Activated T-cell treated with anti-CD3 and anti-CD28 coated beads, Interleukin-2, amount 50 U/mL, for 24 hours (primary cell): ENCODE results near the gene FIBCD1.

ENCODE experiments used
- DNase-seq: peaks from one replicate; pipeline ENCODE4 v3.0.0-alpha.2; 2020
- H3K27ac Mint-ChIP-seq: 2 replicates; pipeline ENCODE4 v1.8.0; 2020; ENCODE audit warnings: mild to moderate bottlenecking, mixed read lengths
- H3K27me3 Mint-ChIP-seq: 2 replicates; pipeline ENCODE4 v1.8.0; 2020; ENCODE audit warnings: mixed read lengths
- H3K36me3 Mint-ChIP-seq: 2 replicates; pipeline ENCODE4 v1.8.0; 2020; ENCODE audit warnings: low read depth, mixed read lengths
- H3K4me1 Mint-ChIP-seq: 2 replicates; pipeline ENCODE4 v1.8.0; 2020; ENCODE audit warnings: low read depth, mixed read lengths
- H3K4me3 Mint-ChIP-seq: 2 replicates; pipeline ENCODE4 v1.8.0; 2020; ENCODE audit warnings: mild to moderate bottlenecking, moderate library complexity, mixed read lengths
- H3K9me3 Mint-ChIP-seq: 2 replicates; pipeline ENCODE4 v1.8.0; 2020; ENCODE audit warnings: mixed read lengths

Gene FIBCD1

DNA sequence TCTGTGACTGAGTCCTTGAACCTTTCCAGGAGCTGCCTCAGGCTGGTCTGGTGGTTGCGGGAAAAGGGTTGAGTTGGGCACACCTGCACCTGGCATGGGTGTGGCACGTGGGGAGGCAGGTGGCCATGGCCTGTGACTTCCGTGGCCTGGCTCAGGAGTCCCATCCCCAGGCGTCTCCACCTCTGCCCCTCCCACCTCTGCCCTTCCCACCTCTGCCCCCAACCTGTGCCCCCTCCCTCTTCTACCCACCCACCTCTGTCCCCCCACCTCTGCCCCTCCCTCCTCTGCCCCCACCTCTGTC, 40.5 kb downstream of the FIBCD1 start:
- H3K27me3 Mint-ChIP-seq: peaks cover 5% of the 10 kb centered on the region
- H3K27ac Mint-ChIP-seq: no peak overlapping the region
- no peak for DNase-seq
- no peaks in the 10 kb centered on the region for H3K9me3 Mint-ChIP-seq
- H3K36me3 Mint-ChIP-seq: peaks cover 2% of the 10 kb centered on the region
- H3K4me3 Mint-ChIP-seq: no peak overlapping the region
- no peaks in the 10 kb centered on the region for H3K4me1 Mint-ChIP-seq

DNA sequence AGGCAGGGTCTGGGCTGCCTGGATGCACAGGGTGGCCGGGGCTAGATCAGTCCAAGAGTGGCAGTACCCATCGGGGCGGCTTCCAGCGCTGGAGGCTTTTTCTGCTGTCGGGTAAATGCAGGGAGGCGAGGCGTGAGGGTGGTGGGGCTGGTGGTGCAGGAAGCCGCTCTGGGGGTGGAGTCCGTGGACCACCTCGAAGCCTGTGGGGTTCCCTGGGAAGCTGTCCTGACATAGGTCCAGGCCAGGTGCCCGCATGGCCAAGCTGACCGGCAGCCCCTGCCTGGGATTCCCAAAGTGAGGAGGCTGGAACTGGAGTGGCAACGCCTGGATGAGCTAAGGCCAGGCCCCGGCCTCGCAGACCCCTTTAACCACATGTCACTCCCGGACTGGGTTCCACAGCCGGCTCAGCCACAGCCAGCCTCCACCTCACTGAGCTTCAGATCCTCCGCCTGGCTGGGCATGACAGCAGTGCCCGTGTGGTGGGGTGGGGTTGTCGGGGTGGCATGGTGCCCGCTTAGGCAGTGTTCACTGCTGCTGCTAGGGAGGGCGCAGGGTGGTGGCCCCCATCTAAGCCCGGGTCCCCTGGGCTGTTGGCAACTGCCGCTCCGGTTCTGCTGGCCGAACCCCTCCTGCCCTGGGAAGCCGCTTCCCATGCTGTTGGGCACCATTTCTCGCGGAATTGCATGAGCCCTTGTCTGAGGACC, 41.0 kb downstream of the FIBCD1 start:
- Mint-ChIP-seq H3K9me3 (no peaks in the 10 kb centered on the region), H3K27ac (no peak overlapping the region), H3K4me1 (no peaks in the 10 kb centered on the region), H3K4me3 (no peak overlapping the region), H3K27me3 (peaks cover 5% of the 10 kb centered on the region), H3K36me3 (peaks cover 4% of the 10 kb centered on the region)
- no peak for DNase-seq

DNA sequence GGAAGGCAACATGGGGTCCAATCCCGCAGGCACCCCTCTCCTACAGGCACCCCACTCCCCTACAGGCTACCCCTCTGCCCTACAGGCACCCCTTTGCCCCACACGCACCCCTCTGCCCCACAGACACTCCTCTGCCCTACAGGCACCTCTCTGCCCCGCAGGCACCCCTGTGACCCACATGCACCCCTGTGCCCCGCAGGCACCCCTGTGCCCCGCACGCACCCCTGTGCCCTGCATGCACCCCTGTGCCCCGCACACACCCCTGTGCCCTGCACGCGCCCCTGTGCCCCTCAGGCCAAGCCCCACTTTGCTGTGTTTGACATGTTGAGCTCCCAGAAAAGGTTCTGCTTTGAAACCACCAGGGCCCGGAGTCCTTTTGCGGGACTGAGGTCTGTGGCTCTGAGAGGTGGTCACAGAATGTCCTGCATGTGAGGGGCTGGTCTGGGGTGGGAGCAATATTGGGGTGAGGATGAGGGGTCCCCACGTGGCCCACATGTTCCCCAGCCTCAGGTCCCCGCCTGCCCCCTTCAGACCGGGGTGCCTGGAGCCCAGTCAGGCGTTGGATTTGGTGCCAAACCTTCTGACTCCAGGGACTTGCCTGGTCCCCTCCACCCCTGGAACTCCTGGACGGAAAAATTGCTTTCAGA, 41.8 kb downstream of the FIBCD1 start:
- Mint-ChIP-seq H3K27ac (no peak overlapping the region), H3K27me3 (peaks cover 5% of the 10 kb centered on the region), H3K36me3 (peaks cover 8% of the 10 kb centered on the region), H3K4me3 (no peak overlapping the region), H3K9me3 (no peaks in the 10 kb centered on the region), H3K4me1 (no peaks in the 10 kb centered on the region)
- DNase-seq: no peak

DNA sequence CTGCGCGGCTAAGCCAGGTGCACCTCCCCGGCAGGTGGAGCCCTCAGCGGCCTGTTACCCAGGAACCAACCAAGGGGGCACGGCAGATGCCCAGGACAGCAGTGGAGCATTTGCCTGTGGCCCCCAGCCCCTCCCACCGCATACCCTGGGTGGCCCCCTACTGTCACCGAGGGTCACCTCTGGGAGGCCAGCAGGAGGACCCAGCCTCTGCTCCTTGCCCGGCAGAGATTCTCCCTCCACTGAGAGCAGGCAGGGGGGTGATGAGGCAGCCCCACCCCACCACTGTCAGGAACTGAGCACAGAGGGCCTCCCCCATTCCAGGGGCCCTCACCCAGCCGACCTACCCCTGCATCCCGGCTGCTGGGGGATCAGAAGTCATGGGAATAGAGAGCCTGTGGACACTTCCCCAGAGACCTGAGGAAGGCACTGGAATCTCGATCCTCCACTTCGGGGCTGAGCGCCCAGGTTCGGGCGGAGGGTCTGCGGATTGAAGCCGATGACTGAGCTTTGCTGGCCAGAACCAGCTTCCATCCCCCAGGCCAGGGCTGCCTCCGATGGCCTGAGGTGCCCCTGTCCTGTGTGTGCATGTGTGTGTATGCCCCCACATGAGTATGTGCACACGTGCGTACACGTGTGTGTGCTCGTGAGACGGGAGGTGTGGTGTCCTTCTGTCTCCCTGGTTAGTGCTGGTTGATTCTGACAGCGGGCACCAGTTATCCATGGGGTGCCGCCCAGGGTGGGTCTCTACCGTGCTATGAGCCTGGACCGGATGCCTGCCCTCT, 42.6 kb downstream of the FIBCD1 start, which contains the start of gene QRFP:
Gene QRFP (minus strand): TSS at position 580 of the 782 bp plus-strand sequence. CDS start 2,974 bp downstream, outside the sequence.
- H3K4me1 Mint-ChIP-seq: no peaks in the 10 kb centered on the region
- H3K27ac Mint-ChIP-seq: no peak within 1 kb of the TSS
- DNase-seq: no peak
- H3K4me3 Mint-ChIP-seq: no peak within 1 kb of the TSS
- H3K36me3 Mint-ChIP-seq: peaks cover 12% of the 10 kb centered on the region
- H3K9me3 Mint-ChIP-seq: no peaks in the 10 kb centered on the region
- H3K27me3 Mint-ChIP-seq: peaks cover 5% of the 10 kb centered on the region

DNA sequence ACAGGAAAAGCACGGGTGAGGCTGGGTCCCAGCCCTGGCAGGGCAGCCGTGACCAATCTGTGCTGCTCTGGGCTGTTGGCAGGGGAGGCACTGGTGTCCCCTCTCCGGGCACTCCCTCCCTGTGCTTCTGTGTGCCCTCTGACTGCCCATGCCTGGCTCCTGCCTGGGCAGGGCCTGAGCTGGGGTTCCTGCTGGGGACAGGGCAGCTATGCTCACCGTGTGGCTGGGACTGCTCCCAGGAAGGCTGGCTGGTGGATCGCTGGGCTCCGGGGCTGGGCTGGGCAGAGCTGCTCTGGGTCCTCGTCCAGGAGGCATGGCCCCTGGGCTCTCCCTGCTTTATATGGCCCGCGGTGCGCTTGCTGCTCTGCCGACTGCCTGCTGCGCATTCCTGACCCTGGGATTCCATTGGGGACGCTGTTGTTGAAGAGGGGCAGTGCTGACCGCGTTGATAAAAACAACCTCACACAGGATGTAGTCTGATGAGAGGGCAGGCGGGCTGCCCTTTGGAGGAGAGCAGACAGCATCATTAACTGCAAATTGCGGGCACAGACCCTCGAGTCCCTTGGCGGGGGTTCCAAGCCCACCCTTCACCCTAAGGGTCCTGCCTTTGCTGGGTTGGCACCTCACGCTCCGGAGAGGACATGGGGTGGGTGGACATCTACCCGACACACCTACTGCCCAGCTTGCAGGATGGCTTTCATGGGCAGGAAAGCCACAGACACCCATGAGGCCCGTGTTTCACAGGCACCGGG, 43.4 kb downstream of the FIBCD1 start:
- H3K4me1 Mint-ChIP-seq: no peaks in the 10 kb centered on the region
- no peaks in the 10 kb centered on the region for H3K9me3 Mint-ChIP-seq
- no peak for DNase-seq
- peaks cover 16% of the 10 kb centered on the region for H3K36me3 Mint-ChIP-seq
- H3K27ac Mint-ChIP-seq: no peak overlapping the region
- no peak overlapping the region for H3K4me3 Mint-ChIP-seq
- peaks cover 2% of the 10 kb centered on the region for H3K27me3 Mint-ChIP-seq

DNA sequence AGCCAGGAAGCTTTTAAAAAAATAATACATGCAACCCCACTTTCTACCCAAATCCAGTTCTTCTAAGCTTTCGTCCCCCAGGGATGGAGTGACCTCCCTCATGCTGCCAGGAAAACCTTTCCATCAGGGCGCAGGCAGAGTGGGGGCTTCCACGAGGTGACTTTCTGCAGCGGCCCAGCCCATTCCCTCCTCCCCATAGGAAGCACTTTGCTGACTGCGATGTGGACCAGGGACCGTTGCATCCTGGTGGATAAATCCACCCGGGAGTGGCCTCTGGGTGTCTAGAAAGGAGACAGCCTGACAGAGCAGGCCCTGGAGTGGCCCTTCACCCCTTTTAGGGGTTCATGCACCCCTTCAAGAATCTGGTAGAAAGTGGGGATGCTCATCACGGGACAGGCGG, 44.0 kb downstream of the FIBCD1 start:
- H3K9me3 Mint-ChIP-seq: no peaks in the 10 kb centered on the region
- no peaks in the 10 kb centered on the region for H3K4me1 Mint-ChIP-seq
- no peak overlapping the region for H3K4me3 Mint-ChIP-seq
- no peak for DNase-seq
- H3K36me3 Mint-ChIP-seq: peaks cover 16% of the 10 kb centered on the region
- H3K27ac Mint-ChIP-seq: no peak overlapping the region
- H3K27me3 Mint-ChIP-seq: no peaks in the 10 kb centered on the region

DNA sequence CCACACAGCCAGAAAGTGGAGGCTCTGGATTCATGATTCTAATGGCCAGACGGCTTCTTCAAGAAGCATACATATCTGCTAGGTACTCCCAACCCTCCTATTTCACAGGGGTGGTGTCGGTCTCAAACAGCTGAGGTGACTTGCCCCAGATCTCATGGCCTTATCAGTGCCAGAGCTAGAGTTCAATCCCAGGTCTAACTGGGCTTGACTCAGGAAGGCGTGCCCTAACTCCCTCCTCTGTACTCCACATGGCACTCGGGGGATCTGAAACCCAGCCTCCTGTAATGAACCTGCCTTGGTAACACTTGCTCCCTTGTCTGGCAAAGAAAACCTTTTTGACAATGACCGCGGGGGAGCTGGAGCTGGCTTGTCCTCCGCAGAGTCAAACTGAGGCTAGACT, 44.5 kb downstream of the FIBCD1 start:
- Mint-ChIP-seq H3K9me3 (no peaks in the 10 kb centered on the region), H3K4me1 (no peaks in the 10 kb centered on the region), H3K36me3 (peaks cover 20% of the 10 kb centered on the region), H3K27ac (no peak overlapping the region), H3K4me3 (no peak overlapping the region), H3K27me3 (no peaks in the 10 kb centered on the region)
- no peak for DNase-seq

DNA sequence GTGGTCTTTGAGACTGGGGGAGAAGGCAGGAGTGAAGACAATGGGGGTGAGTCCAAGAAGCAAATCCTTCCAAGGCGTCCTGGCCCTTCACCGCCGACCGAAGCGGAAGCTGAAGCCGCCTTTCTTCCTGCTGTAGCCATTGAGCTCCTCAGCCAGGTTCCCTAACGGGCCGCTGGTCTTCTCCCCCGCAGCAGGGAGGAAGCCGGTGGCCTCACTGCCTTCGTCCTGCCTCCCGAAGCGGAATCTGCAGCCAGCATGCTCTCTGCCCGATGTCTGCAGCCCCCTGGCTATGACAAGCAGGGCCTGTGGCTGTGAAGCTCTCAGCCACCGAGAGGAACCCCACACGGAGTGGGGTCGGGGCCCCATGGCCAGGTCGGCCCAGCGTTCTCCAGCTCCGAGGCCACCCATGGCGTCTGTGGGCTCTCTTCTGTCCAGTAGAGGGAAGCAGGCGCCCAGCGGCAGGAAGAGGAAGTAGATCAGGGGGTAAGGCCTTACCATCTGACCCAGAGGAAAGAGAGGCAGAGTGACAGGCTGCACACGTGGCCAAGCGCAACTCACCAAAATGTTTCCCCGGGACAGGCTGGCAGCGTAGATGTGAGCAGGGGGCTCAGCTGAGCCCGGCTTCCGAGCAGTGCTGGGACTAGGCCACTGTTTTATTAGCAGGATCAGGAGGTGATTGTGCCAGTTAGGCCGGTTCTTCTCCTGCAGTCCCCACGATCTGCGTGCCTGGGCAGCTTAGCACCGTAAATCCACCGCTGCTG, 45.5 kb downstream of the FIBCD1 start:
- H3K27me3 Mint-ChIP-seq: no peaks in the 10 kb centered on the region
- no peak for DNase-seq
- no peak overlapping the region for H3K27ac Mint-ChIP-seq
- no peak overlapping the region for H3K4me3 Mint-ChIP-seq
- H3K4me1 Mint-ChIP-seq: no peaks in the 10 kb centered on the region
- peaks cover 26% of the 10 kb centered on the region for H3K36me3 Mint-ChIP-seq
- H3K9me3 Mint-ChIP-seq: no peaks in the 10 kb centered on the region

DNA sequence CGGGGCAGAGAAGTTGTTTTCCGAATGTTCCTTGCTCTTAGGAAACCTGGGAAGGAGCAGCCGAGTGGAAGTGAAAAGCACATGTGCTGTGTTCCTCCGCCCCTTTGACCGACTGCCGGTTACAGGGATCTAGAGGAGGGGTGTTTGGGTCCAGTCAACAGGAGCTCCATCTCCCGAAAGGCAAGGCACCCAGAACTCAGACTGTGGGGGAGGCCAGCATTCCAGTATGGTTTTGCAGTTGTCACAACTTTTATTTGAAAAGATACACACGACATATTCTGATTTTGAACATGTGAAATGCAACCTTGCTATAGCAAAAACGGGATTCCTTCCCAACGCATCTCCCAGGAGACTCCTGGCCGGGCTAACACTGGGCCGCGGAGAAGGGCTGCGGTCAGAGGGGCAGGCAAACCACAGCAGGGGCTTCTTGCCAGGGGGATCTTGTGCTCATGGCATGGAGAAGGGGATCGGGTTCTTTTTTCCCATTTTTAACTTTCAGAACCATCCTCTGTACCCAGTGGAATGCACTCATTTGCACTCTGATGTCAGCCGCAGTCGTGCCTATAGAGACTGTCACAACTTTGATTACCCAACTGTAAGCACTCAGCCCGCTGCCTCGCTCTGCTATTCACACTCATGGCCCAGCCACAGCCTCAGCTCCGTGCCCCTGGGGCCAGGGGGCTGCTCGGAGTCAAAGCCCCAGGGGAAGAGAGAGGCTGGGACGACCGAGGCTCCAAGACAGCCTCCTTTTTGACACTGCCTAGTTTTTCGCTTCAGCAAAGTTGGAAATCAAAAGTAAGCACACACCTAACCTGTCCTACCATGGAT, 46.4 kb downstream of the FIBCD1 start:
- Mint-ChIP-seq H3K4me1 (no peaks in the 10 kb centered on the region), H3K27ac (no peak overlapping the region), H3K27me3 (no peaks in the 10 kb centered on the region), H3K9me3 (no peaks in the 10 kb centered on the region), H3K36me3 (peaks cover 34% of the 10 kb centered on the region), H3K4me3 (no peak overlapping the region)
- no peak for DNase-seq

DNA sequence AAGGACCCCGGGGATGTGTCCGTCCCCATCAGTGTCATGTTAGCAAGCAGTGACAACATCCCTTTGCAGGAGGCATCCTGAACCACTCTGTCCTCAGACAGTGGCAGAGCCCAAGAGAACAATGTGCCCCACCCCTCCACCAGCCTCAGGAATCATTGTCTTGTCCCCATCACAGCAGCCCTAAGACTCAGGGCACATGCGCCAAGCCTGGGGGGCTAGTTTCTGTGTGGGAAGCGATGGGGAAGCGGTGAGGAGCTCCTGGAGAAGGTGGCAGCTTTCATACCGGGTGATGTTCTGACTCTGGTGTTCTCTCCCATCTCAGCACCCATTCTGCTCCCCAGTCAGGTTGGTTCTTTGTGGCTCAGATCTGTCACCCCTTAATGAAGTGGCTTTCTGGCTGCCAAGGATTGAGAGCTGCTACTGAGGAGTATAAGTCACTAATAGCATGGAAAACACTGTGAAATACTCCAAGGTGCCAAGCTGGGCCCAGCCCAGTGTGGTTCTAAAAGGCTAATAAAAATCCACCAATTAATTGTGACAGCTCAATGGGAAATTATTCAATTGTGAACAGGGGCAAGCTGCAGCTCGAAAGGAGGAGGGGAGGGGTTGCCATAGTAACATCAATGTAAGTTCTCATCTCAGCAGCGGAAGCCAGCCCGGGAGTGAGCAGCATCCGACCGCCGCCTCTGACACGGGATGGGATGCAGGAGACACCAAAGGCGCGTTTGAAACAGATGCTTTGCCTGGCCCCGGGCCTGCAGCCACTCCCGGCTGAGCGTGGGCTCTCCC, 47.2 kb downstream of the FIBCD1 start:
- H3K4me1 Mint-ChIP-seq: no peaks in the 10 kb centered on the region
- no peak for DNase-seq
- H3K4me3 Mint-ChIP-seq: no peak overlapping the region
- no peak overlapping the region for H3K27ac Mint-ChIP-seq
- H3K27me3 Mint-ChIP-seq: no peaks in the 10 kb centered on the region
- no peaks in the 10 kb centered on the region for H3K9me3 Mint-ChIP-seq
- peaks cover 42% of the 10 kb centered on the region for H3K36me3 Mint-ChIP-seq

DNA sequence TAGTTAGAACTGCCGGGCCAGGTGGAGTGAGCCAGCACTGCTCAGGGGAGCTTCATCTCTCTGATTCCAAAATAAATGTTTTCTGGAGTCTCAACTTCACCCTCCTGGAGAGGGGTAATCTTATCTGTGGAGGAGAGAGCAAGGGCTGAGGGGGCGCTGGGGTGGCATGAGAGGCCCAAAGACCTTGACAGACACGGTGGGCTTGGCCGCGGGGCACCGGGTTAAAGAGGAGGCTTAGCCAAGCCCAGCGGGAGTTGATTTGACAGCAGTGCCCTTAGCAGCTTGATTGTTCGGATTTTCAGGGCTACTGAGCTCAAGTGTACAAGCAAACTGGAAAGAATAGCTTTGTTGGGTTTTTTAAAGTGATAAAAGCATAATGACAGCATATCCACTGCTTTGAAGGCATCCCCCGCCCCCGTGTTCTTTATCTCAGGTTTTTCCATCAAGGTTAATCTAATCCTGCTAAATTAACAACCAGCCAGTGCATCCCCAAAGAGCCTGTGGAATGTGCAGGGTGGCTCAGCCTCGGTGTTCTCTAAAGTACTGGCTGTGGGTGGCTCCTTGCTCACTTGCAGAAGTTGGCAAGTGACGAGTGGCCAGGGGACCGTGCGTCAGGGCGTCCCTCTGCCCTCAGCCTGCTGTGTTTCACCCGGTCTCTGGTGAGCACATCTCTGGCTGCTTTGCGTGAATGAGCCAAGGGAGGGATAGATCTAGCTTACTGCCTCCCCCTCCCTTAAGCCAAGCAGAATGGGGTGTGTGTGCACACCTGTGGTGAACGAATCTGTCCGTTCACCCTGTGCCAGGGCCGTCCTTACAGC, 48.0 kb downstream of the FIBCD1 start:
- no peaks in the 10 kb centered on the region for H3K4me1 Mint-ChIP-seq
- peaks cover 50% of the 10 kb centered on the region for H3K36me3 Mint-ChIP-seq
- no peaks in the 10 kb centered on the region for H3K9me3 Mint-ChIP-seq
- H3K27me3 Mint-ChIP-seq: no peaks in the 10 kb centered on the region
- no peak for DNase-seq
- peak overlapping the region; percentile 22 for H3K27ac Mint-ChIP-seq
- no peak overlapping the region for H3K4me3 Mint-ChIP-seq

DNA sequence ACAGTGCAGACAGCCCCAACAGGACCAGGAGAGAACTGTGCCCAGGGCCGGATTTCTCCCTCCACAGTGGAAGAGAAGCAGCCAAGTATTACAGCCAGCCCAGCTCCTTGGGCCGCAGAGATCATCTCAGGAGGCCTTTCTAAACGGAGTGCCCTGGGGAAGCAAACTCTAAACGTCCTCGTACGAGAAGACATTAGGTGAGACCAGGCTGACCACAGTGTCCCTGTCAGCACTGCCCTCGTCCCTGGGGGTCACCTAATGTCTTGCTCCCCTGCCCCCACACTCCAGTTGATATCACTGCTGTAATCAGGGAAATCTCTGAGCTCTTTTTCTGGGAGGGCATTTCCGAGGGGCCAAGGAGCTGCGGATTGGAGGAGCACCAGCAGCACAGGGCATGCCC, 48.9 kb downstream of the FIBCD1 start:
- no peak for DNase-seq
- Mint-ChIP-seq H3K4me3 (no peak overlapping the region), H3K27ac (no peak overlapping the region), H3K4me1 (no peaks in the 10 kb centered on the region), H3K27me3 (no peaks in the 10 kb centered on the region), H3K36me3 (peaks cover 60% of the 10 kb centered on the region), H3K9me3 (no peaks in the 10 kb centered on the region)
